HEK293 (cell line): ENCODE results near the gene PACS1.

ENCODE experiments used
- CTCF ChIA-PET: fragments of 350-600 bp; formaldehyde crosslinking; extraction: SDS; loops from one replicate; lab custom pipeline; 2021; ENCODE audit warnings: antibody characterized with exemption; lab: Yijun Ruan, JAX
- POLR2A ChIA-PET: fragments of 300-600 bp; formaldehyde crosslinking; extraction: SDS; loops from one replicate; lab custom pipeline; 2020; ENCODE audit warnings: antibody characterized with exemption, inconsistent platforms; lab: Yijun Ruan, JAX
- H3K27ac ChIP-seq: fragments of 200-500 bp; sonication (Bioruptor generic); 2 replicates; pipeline ENCODE4 v1.5.1; 2014; ENCODE audit warnings: low read depth, low read length, control low read depth, inconsistent platforms; ENCODE audit errors: extremely low read depth
- H3K36me3 ChIP-seq, 2 experiments: fragments of 200-500 bp in 1 of 2; sonication (Bioruptor generic) in 1 of 2; 1 replicate in 1 of 2; 2 replicates in 1 of 2; pipeline ENCODE4 v1.5.1; 2014 to 2017; ENCODE audit warnings: inconsistent platforms in 2 of 2, low read length in 2 of 2; ENCODE audit not compliant: control insufficient read depth in 2 of 2, insufficient read depth in 1 of 2
- H3K4me1 ChIP-seq: fragments of 200-500 bp; sonication (Bioruptor generic); 2 replicates; pipeline ENCODE4 v1.5.1; 2014; ENCODE audit warnings: mild to moderate bottlenecking, low read length, inconsistent platforms; ENCODE audit not compliant: control insufficient read depth, insufficient read depth
- H3K4me3 ChIP-seq: 2 replicates; pipeline ENCODE4 v1.5.1; 2011; ENCODE audit warnings: low read depth, mild to moderate bottlenecking, control low read depth, low read length, moderate library complexity
- H3K9me3 ChIP-seq: fragments of 200-500 bp; sonication (Bioruptor generic); 2 replicates; pipeline ENCODE4 v1.5.1; 2014; ENCODE audit warnings: low read depth, low read length, inconsistent platforms; ENCODE audit not compliant: control insufficient read depth, insufficient read depth
- BCL11B ChIP-seq: fragments of 450-650 bp; formaldehyde crosslinking; IDR thresholded peaks from 2 replicates; pipeline ENCODE4 v1.5.1; 2016; ENCODE audit warnings: low read depth, missing biosample characterization, missing genetic modification characterization
- GLI2 ChIP-seq: fragments of 450-650 bp; formaldehyde crosslinking; IDR thresholded peaks from 2 replicates; pipeline ENCODE4; 2017; ENCODE audit warnings: missing biosample characterization, missing genetic modification characterization, low read depth, borderline replicate concordance
- GLI4 ChIP-seq: fragments of 450-650 bp; formaldehyde crosslinking; IDR thresholded peaks from 2 replicates; pipeline ENCODE4 v1.5.1; 2016; ENCODE audit warnings: missing biosample characterization, missing genetic modification characterization
- HOXC10 ChIP-seq: sonication (generic); formaldehyde crosslinking; IDR thresholded peaks from 2 replicates; pipeline ENCODE4 v1.8.1; 2023; ENCODE audit warnings: mild to moderate bottlenecking, missing genetic modification reagents
- MEIS1 ChIP-seq: sonication (generic); formaldehyde crosslinking; IDR thresholded peaks from 2 replicates; pipeline ENCODE4 v1.8.1; 2022; ENCODE audit warnings: missing genetic modification reagents, mild to moderate bottlenecking, borderline replicate concordance
- MZF1 ChIP-seq: fragments of 450-650 bp; formaldehyde crosslinking; IDR thresholded peaks from 2 replicates; pipeline ENCODE4 v1.5.1; 2017; ENCODE audit warnings: missing biosample characterization, missing genetic modification characterization, borderline replicate concordance
- PRDM1 ChIP-seq: fragments of 450-650 bp; formaldehyde crosslinking; IDR thresholded peaks from 2 replicates; pipeline ENCODE4; 2016; ENCODE audit warnings: missing biosample characterization, missing genetic modification characterization
- REPIN1 ChIP-seq: fragments of 450-650 bp; formaldehyde crosslinking; IDR thresholded peaks from 2 replicates; pipeline ENCODE4 v1.5.1; 2017; ENCODE audit warnings: missing biosample characterization, missing genetic modification characterization, low read depth
- SETDB1 ChIP-seq: IDR thresholded peaks from one replicate; pipeline ENCODE4 v1.6.1; 2017; ENCODE audit warnings: mild to moderate bottlenecking, low read length, moderate library complexity, mixed read lengths; ENCODE audit not compliant: insufficient read length
- WT1 ChIP-seq: fragments of 450-650 bp; formaldehyde crosslinking; IDR thresholded peaks from 2 replicates; pipeline ENCODE4 v1.5.1; 2016; ENCODE audit warnings: missing biosample characterization, missing genetic modification characterization
- ZBTB20 ChIP-seq: fragments of 450-650 bp; formaldehyde crosslinking; IDR thresholded peaks from 2 replicates; pipeline ENCODE4 v1.5.1; 2016; ENCODE audit warnings: missing biosample characterization, missing genetic modification characterization
- ZBTB7A ChIP-seq: fragments of 450-650 bp; formaldehyde crosslinking; IDR thresholded peaks from 2 replicates; pipeline ENCODE4 v1.5.1; 2016; ENCODE audit warnings: low read depth, missing biosample characterization, missing genetic modification characterization
- ZBTB8A ChIP-seq: fragments of 450-650 bp; formaldehyde crosslinking; IDR thresholded peaks from 2 replicates; pipeline ENCODE4 v1.5.1; 2016; ENCODE audit warnings: missing biosample characterization, missing genetic modification characterization
- ZFHX2 ChIP-seq: fragments of 450-650 bp; formaldehyde crosslinking; conservative IDR thresholded peaks from 2 replicates; pipeline ENCODE4 v1.5.1; 2016; ENCODE audit warnings: missing biosample characterization, missing genetic modification characterization
- ZNF146 ChIP-seq: fragments of 450-650 bp; formaldehyde crosslinking; IDR thresholded peaks from 2 replicates; pipeline ENCODE4 v1.5.1; 2016; ENCODE audit warnings: missing biosample characterization, missing genetic modification characterization
- ZNF16 ChIP-seq: fragments of 450-650 bp; formaldehyde crosslinking; IDR thresholded peaks from 2 replicates; pipeline ENCODE4 v1.5.1; 2016; ENCODE audit warnings: low read depth, missing biosample characterization, missing genetic modification characterization
- ZNF184 ChIP-seq: fragments of 450-650 bp; IDR thresholded peaks from 2 replicates; pipeline ENCODE4 v1.5.1; 2018; ENCODE audit warnings: missing biosample characterization, mild to moderate bottlenecking, missing genetic modification characterization
- ZNF37A ChIP-seq: fragments of 450-650 bp; IDR thresholded peaks from 2 replicates; pipeline ENCODE4 v1.5.1; 2018; ENCODE audit warnings: missing biosample characterization, missing genetic modification characterization
- ZNF394 ChIP-seq: fragments of 450-650 bp; formaldehyde crosslinking; IDR thresholded peaks from 2 replicates; pipeline ENCODE4 v1.5.1; 2016; ENCODE audit warnings: missing biosample characterization, missing genetic modification characterization, mild to moderate bottlenecking, moderate library complexity, borderline replicate concordance
- ZNF404 ChIP-seq: fragments of 450-650 bp; formaldehyde crosslinking; IDR thresholded peaks from 2 replicates; pipeline ENCODE4 v1.5.1; 2017; ENCODE audit warnings: missing biosample characterization, missing genetic modification characterization
- ZNF423 ChIP-seq: fragments of 450-650 bp; formaldehyde crosslinking; IDR thresholded peaks from 2 replicates; pipeline ENCODE4 v1.5.1; 2016; ENCODE audit warnings: missing biosample characterization, missing genetic modification characterization
- ZNF426 ChIP-seq: fragments of 450-650 bp; formaldehyde crosslinking; IDR thresholded peaks from 2 replicates; pipeline ENCODE4 v1.5.1; 2017; ENCODE audit warnings: missing biosample characterization, missing genetic modification characterization, mild to moderate bottlenecking, inconsistent platforms, moderate library complexity
- ZNF610 ChIP-seq: fragments of 450-650 bp; formaldehyde crosslinking; IDR thresholded peaks from 2 replicates; pipeline ENCODE4 v1.5.1; 2016; ENCODE audit warnings: missing biosample characterization, missing genetic modification characterization, borderline replicate concordance
- ZNF621 ChIP-seq: fragments of 450-650 bp; formaldehyde crosslinking; IDR thresholded peaks from 2 replicates; pipeline ENCODE4 v1.5.1; 2017; ENCODE audit warnings: missing biosample characterization, missing genetic modification characterization
- ZNF626 ChIP-seq: fragments of 450-650 bp; sonication (Bioruptor Pico); formaldehyde crosslinking; IDR thresholded peaks from 2 replicates; pipeline ENCODE4 v1.5.1; 2018; ENCODE audit warnings: missing biosample characterization, missing genetic modification characterization, inconsistent platforms
- ZNF670 ChIP-seq: fragments of 450-650 bp; formaldehyde crosslinking; IDR thresholded peaks from 2 replicates; pipeline ENCODE4 v1.5.1; 2016; ENCODE audit warnings: missing biosample characterization, missing genetic modification characterization, low read depth
- ZNF677 ChIP-seq: fragments of 450-650 bp; IDR thresholded peaks from 2 replicates; pipeline ENCODE4 v1.5.0; 2018; ENCODE audit warnings: missing biosample characterization, mild to moderate bottlenecking, missing genetic modification characterization, moderate library complexity
- ZNF707 ChIP-seq: fragments of 450-650 bp; formaldehyde crosslinking; IDR thresholded peaks from 2 replicates; pipeline ENCODE4 v1.5.1; 2016; ENCODE audit warnings: missing biosample characterization, missing genetic modification characterization
- ZNF747 ChIP-seq: fragments of 450-650 bp; formaldehyde crosslinking; IDR thresholded peaks from 2 replicates; pipeline ENCODE4 v1.5.1; 2016; ENCODE audit warnings: missing biosample characterization, missing genetic modification characterization
- ZNF777 ChIP-seq: fragments of 450-650 bp; formaldehyde crosslinking; IDR thresholded peaks from 2 replicates; pipeline ENCODE4 v1.5.1; 2017; ENCODE audit warnings: missing biosample characterization, missing genetic modification characterization, borderline replicate concordance
- ZNF837 ChIP-seq: fragments of 450-650 bp; formaldehyde crosslinking; IDR thresholded peaks from 2 replicates; pipeline ENCODE4 v1.5.1; 2016; ENCODE audit warnings: missing biosample characterization, missing genetic modification characterization
- ZNF843 ChIP-seq: fragments of 450-650 bp; formaldehyde crosslinking; IDR thresholded peaks from 2 replicates; pipeline ENCODE4 v1.5.1; 2016; ENCODE audit warnings: missing biosample characterization, missing genetic modification characterization
- TF ChIP-seq, protein P1 (sequence below): fragments of 450-650 bp; formaldehyde crosslinking; IDR thresholded peaks from 2 replicates; pipeline ENCODE4 v1.5.1; 2016; ENCODE audit warnings: missing biosample characterization, missing genetic modification characterization

Gene PACS1

DNA sequence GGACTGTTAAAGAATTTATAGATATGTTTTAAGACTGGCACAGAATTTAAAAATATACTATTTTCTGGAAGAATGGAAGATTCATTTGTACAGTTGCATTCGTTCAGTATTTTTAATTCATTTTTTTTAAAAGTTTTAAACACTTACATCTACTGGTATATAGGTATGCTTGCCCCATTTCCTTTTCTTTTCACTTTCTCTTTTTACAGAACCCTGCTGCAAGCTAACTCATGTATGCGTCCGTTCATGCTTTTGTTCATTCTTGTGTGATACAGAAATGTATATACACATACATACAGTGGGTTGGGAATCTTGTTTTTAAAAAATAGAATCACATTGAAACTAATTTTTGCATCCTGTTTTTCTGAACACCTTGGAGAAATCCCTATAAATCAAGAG, 31.0 kb downstream of the PACS1 start:
- TF ChIP-seq ZNF394 (tag by site-specific recombination) (no peak), ZNF37A (tag by site-specific recombination) (no peak), ZNF777 (tag by site-specific recombination) (no peak), ZNF677 (tag by site-specific recombination) (no peak), MEIS1 (CRISPR knock-in tag) (no peak), ZNF707 (tag by site-specific recombination) (no peak), ZNF670 (tag by site-specific recombination) (no peak), ZNF843 (tag by site-specific recombination) (no peak), WT1 (tag by site-specific recombination) (no peak), ZNF837 (tag by site-specific recombination) (no peak), ZNF626 (no peak), ZBTB8A (tag by site-specific recombination) (no peak), ZNF426 (tag by site-specific recombination) (no peak), GLI2 (no peak), SETDB1 (no peak), ZBTB7A (no peak), MZF1 (tag by site-specific recombination) (no peak)
- TF ChIP-seq, protein P1, sequence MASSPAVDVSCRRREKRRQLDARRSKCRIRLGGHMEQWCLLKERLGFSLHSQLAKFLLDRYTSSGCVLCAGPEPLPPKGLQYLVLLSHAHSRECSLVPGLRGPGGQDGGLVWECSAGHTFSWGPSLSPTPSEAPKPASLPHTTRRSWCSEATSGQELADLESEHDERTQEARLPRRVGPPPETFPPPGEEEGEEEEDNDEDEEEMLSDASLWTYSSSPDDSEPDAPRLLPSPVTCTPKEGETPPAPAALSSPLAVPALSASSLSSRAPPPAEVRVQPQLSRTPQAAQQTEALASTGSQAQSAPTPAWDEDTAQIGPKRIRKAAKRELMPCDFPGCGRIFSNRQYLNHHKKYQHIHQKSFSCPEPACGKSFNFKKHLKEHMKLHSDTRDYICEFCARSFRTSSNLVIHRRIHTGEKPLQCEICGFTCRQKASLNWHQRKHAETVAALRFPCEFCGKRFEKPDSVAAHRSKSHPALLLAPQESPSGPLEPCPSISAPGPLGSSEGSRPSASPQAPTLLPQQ (tag by site-specific recombination) = no peak
- H3K4me1 ChIP-seq = peaks cover 6% of the 10 kb centered on the region
- no peaks in the 10 kb centered on the region for H3K9me3 ChIP-seq
- ChIA-PET CTCF (interaction anchor here (0.6 to 1.3 kb wide), 3 partner anchors 9 to 146 kb away, joined by 3 to 4 read pairs (median 3); no protein-coding TSS in a partner anchor), POLR2A (interaction anchor here (0.6 kb wide), 1 partner anchor 152 kb away, joined by 7 read pairs; no protein-coding TSS in a partner anchor)
- H3K27ac ChIP-seq = no peak overlapping the region
- no peaks in the 10 kb centered on the region for H3K36me3 ChIP-seq
- no peak overlapping the region for H3K4me3 ChIP-seq

DNA sequence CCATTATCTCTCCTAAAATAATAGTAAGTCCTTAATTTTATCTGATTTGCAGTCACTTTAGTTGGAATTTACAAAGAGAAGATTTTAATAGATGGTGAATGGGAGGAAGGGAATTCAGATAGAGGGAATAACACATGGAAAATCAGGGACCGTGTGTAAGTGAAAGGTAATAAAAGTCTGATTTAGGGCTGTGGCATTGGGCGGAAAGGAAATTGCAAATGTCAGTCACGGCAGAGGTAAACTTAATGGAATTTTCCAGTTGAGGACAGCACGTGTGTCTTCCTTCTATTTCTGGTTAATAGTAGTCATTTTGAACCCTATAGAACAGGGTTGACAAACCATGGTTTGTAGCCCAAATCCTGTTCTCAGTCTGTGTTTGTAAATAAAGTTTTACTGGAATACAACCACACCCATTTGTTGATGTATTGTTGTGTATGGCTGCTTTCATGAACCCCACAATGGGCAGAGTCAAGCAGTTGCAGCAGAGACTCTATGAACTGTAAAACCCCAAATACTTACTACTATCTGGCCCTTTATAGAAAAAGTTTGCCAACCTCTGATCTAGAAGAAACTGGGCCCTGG, 34.1 kb downstream of the PACS1 start:
- no peaks in the 10 kb centered on the region for H3K9me3 ChIP-seq
- ChIA-PET CTCF (no interaction called here), POLR2A (no interaction called here)
- no peaks in the 10 kb centered on the region for H3K36me3 ChIP-seq
- H3K4me1 ChIP-seq = peaks cover 6% of the 10 kb centered on the region
- no peak overlapping the region for H3K4me3 ChIP-seq
- no peak for TF ChIP-seq ZNF621
- TF ChIP-seq ZNF16 (tag by site-specific recombination) = no peak
- no peak for TF ChIP-seq ZNF146 (tag by site-specific recombination)
- no peak for TF ChIP-seq ZFHX2 (tag by site-specific recombination)
- TF ChIP-seq ZNF404 (tag by site-specific recombination) = no peak
- TF ChIP-seq ZNF747 (tag by site-specific recombination) = no peak
- no peak for TF ChIP-seq GLI4 (tag by site-specific recombination)
- no peak for TF ChIP-seq ZNF423 (tag by site-specific recombination)
- no peak for TF ChIP-seq PRDM1
- TF ChIP-seq ZBTB20 = no peak
- no peak for TF ChIP-seq ZNF610 (tag by site-specific recombination)
- no peak for TF ChIP-seq ZNF184 (tag by site-specific recombination)
- TF ChIP-seq HOXC10 (CRISPR knock-in tag) = no peak
- TF ChIP-seq BCL11B = no peak
- TF ChIP-seq REPIN1 = no peak
- no peak overlapping the region for H3K27ac ChIP-seq
